AG10803 (cell line): ENCODE data around the gene PKNOX2.

ENCODE experiments used
- DNase-seq: peaks from one replicate; pipeline ENCODE4 v3.0.0; 2010; ENCODE audit warnings: low read depth
- H3K4me3 ChIP-seq: 2 replicates; pipeline ENCODE4 v1.5.1; 2011; ENCODE audit warnings: mild to moderate bottlenecking, low read length, control low read depth
- TF ChIP-seq, protein P1 (sequence below): conservative IDR thresholded peaks from 2 replicates; pipeline ENCODE4 v1.5.1; 2011; ENCODE audit warnings: mild to moderate bottlenecking, low read length, control low read depth, inconsistent platforms

PKNOX2 gene

DNA sequence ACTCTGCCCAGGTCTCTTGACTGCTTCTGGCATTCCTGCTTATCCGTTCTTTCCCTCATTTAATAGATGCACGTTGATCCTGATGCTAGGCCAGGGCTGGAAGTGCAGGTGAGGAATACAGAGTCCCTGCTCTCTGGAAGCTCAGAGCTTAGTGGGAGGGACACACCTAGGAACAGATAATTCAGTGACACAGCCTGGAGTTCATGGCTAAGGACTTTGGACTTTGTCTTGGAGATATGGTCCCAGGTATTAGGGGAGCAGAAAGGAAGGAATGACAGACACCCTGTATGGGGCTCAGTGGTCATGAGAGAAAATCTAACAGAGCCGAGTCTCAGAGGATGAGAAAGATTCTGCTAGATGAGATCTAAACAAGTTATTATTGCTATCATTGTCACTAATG lies 160.6 kb downstream of the PKNOX2 start:
- H3K4me3 ChIP-seq = no peak overlapping the region
- no peak for DNase-seq
- TF ChIP-seq, protein P1, sequence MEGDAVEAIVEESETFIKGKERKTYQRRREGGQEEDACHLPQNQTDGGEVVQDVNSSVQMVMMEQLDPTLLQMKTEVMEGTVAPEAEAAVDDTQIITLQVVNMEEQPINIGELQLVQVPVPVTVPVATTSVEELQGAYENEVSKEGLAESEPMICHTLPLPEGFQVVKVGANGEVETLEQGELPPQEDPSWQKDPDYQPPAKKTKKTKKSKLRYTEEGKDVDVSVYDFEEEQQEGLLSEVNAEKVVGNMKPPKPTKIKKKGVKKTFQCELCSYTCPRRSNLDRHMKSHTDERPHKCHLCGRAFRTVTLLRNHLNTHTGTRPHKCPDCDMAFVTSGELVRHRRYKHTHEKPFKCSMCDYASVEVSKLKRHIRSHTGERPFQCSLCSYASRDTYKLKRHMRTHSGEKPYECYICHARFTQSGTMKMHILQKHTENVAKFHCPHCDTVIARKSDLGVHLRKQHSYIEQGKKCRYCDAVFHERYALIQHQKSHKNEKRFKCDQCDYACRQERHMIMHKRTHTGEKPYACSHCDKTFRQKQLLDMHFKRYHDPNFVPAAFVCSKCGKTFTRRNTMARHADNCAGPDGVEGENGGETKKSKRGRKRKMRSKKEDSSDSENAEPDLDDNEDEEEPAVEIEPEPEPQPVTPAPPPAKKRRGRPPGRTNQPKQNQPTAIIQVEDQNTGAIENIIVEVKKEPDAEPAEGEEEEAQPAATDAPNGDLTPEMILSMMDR = no peak

- no peak overlapping the region for H3K4me3 ChIP-seq
- no peak for DNase-seq
- TF ChIP-seq, protein P1 = no peak
Observed at GRCh38 chr11:125326126-125326525, 161.6 kb downstream of the PKNOX2 start.

DNA sequence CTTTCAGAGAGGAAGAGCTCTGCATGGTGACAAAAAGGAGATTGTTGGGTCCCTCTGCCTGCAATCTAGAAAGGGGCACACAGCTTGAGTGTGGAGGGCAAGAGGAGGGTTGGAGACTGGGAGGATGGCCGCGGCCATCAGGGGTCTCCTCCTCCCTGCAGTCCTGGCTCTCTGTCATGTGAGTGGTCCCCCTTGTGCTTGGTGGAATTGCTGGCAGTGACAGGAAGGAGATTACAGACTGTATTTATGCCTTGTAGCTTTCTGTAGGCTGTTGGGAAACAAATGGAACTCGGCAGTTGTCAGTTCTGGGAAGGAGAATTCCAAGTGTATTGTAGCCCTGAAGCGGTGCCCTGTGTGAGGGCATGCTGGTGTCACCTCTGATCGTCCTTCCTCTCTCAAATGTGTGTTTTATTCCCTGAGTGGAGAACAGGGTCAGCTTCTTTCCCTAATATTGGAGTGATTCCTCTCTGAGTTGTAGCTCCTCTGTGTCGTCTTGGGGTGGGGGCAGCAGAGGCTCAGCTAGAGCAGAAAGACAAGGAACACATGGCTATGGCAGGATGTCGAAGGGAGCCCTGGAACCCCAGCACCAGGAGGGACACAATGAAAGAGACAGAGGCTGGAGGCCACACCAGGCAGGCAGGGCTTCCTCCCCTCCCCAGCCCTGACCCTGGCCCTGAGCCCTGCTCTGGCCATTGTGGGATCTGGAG lies 163.1 kb downstream of the PKNOX2 start:
- H3K4me3 ChIP-seq = no peak overlapping the region
- DNase-seq = no peak
- TF ChIP-seq, protein P1 = no peak

GRCh38 chr11:125328225-125328580 lies 163.7 kb downstream of the PKNOX2 start:
- no peak for DNase-seq
- H3K4me3 ChIP-seq = no peak overlapping the region
- TF ChIP-seq, protein P1 = no peak

DNA sequence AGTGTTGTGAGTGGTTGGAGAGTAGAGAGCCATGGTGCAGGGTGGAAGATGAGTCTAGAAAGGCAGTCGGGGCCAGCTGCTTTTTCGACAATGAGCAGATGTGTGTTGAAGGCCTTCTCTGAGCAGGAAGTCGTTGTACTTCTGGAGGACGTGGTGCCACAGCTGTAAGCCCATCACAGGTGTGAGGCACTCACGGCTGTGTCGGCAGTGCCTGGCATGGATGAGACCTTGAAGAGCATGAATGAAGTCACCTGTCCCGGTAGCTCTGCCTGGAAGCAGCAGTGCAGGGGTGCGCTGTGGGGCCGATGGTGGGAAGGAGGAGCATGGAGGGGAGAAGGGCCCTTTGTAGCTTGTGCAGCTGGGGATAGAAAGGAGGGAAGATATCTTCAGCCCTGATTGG lies 165.2 kb downstream of the PKNOX2 start:
- H3K4me3 ChIP-seq = no peak overlapping the region
- TF ChIP-seq, protein P1 = no peak
- no peak for DNase-seq

DNA sequence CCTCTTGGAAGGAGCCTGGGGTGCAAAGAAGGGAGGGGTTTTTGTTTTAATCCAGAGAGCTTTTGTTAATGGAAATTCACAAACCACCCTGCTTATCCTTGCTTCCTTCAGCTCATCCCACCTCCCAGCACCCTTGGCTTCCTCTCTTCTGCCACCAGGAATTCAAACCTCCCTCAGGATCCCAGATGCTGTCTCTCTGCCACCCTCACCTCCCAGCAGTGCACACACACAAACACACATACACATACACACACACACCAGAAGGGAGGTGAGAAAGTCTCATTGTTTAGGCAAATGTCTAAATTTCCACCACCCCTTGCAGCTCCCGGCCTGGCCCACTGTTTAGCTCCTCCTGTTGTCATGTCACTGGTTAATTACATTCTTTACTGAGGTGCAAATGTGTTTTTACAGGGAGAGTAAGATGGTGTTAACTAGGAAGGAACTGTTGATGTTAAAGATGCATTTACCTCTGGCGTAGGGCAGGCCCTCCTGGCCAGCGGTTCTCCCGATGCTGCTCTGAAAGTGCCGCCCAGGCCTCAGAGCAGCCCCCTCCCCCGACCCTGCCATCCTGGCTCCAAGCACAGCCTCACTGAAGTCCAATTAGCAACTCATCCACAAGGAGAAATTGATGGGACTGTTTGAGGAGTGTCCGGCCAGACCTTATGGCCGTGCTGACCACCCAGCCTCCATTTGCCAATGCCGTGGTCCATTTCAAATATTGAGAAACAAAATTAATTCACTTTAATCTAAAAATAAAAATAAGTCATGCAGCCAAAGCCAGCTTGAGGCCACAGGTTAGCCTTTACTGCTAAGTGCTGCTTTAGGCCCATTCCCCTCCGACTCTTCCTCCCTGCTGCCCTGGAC lies 166.1 kb downstream of the PKNOX2 start:
- no peak for DNase-seq
- no peak overlapping the region for H3K4me3 ChIP-seq
- TF ChIP-seq, protein P1 = no peak

GRCh38 chr11:125331357-125332035 lies 166.9 kb downstream of the PKNOX2 start:
- TF ChIP-seq, protein P1 = no peak
- no peak for DNase-seq
- H3K4me3 ChIP-seq = no peak overlapping the region
